Measurements from ENCODE around the gene SETX.

SETX gene

DNA sequence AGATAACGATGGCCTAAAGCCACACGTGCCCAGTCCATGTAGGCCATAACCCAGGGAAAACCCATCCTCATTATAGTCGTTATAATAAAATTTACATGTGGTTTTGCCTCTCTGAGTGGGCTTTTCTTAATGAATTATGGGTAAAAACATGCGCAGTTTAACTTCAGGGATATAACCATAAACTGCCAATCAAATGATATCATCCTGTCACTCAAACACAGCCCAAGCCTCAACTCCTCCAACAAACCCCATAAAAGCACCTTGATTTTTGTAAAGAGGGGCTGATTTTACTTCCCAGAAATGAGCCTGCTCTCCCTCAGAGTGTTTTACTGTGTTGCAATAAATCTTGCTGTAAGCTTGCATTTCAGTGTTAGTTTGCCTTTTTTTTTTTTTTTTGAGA is 15.8 kb upstream of the SETX start:
- no peak for TF ChIP-seq GATA3 (IDR thresholded peaks at IDR 0.05; ENCODE audit: low read depth, low read length)

DNA sequence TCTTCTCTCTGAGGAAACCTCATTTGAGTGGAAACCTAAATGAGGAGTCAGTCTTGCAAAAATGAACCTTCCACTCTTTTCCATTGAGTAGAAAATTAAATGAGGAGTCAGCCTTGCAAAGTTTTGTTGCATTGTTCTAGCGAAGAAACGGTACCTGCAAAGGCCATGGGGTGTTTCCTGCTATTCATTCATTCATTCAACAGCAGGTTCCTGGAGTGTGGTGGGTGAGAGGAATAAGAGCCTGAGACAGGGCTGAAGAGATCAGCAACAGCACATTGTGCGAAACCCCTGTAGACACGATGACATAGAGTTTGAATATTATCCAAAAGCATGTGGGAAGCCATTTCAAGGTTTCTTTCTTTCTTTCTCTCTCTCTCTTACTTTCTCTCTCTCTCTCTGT is 14.6 kb upstream of the SETX start:
- TF ChIP-seq GATA2 (IDR thresholded peaks at IDR 0.05; ENCODE audit: low read depth, low read length) = no peak
- no peak for TF ChIP-seq GATA3 (IDR thresholded peaks at IDR 0.05; ENCODE audit: low read depth, low read length)

DNA sequence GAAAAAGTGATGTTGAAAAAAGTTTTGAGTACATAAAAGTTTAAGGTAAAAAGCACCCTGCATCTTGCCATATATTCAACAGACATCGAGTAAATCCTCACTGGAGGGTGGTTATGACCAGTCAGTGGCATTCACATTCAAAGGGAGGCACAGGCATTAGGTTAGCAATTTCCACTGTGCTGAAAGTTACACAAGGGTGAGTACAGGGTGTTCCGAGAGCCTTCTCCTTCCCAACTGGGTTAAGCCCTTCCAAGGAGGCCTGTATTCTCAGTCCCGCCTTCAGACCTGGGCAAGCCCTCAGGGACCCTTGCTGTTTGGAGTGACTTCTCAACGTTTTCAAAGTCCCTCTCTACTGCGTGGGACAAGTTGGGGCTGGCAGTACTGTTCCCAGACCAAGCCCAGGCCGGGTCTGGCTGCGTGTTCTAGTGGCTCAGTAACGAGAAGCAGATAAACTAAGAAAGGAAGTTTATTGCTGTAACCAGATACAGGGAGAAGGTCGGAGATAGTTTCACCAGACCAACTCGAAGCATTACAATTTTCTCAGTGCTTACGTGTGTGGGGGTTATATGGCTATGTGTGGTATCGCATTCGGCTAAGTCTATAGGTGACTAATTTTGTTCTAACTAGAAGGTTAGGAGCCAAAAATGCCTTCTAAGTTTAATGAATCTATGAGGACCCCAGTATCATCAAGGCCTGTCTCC is 13.0 kb upstream of the SETX start:
- TF ChIP-seq GATA2 (IDR thresholded peaks at IDR 0.05; ENCODE audit: low read depth, low read length) = no peak
- TF ChIP-seq GATA3 (IDR thresholded peaks at IDR 0.05; ENCODE audit: low read depth, low read length) = no peak

DNA sequence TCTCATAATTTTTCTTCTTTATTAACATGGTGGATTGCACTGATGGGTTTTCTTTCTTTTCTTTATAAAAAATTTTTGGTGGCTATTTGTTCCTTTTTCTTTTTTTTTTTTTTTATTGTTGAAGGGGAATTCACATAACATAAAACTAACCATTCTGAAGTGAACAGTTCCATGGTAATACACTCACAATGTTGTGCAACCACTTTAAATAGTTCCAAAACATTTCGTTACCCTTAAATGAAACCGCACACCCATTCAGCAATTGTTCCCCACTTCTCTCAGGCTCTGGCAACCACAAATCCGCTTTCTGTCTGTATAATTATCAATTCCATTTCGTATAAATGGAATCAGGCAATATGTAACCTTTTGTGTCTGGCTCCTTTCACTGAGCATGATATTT is 11.7 kb upstream of the SETX start:
- TF ChIP-seq GATA2 (IDR thresholded peaks at IDR 0.05; ENCODE audit: low read depth, low read length) (no peak), GATA3 (IDR thresholded peaks at IDR 0.05; ENCODE audit: low read depth, low read length) (no peak)

DNA sequence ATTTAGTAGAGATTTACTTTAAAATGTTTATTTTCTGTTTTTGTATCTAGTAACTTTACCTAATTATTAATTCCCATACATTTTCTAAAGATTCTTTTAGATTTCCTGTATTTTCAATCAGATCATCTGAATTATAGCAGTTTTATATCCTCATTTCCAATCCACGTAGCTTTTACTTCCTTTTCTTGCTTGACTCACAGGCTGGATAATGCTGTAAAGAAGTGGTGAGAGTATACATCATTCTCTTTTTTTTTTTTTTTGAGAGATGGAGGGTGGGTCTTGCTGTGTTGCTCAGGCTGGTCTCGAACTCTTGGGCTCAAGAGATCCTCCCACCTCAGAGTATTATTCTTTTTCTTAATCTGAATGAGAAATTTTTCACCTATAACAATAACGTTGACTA is 11.2 kb upstream of the SETX start:
- TF ChIP-seq GATA2 (IDR thresholded peaks at IDR 0.05; ENCODE audit: low read depth, low read length) = no peak
- no peak for TF ChIP-seq GATA3 (IDR thresholded peaks at IDR 0.05; ENCODE audit: low read depth, low read length)

DNA sequence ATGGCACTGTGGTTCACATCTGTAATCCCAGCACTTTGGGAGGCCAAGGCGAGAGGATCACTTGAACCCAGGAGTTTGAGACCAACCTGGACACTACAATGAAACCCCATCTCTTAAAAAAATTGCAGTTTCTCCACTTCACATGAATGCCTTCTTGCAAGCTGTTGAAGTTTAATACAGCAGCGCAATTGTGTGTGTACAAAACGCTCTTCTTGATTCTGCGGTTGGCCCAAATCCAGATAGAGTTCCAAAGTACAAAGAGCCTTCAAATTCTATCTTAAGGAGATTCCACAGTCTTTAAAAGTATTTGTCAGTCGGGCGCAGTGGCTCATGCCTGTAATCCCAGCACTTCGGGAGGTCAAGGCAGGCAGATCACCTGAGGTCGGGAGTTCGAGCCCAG is 9.3 kb upstream of the SETX start:
- TF ChIP-seq GATA3 (IDR thresholded peaks at IDR 0.05; ENCODE audit: low read depth, low read length) = no peak
- TF ChIP-seq GATA2 (IDR thresholded peaks at IDR 0.05; ENCODE audit: low read depth, low read length) = no peak

DNA sequence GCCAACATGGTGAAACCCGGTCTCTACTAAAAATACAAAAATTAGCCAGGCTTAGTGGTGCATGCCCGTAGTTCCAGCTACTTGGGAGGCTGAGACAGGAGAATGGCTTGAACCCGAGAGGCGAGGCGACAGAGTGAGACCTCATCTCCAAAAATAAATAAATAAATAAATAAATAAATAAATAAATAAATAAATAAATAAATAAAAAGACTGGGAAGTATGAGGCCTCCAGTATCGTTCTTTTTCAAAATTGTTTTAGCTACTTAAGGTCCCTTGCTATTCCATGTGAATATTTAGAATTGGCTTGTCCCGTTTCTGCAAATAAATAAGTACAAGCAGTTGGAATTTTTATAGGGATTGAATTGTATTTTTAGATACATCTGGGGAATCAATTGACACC is 3.0 kb upstream of the SETX start:
- TF ChIP-seq GATA3 (IDR thresholded peaks at IDR 0.05; ENCODE audit: low read depth, low read length) (no peak), GATA2 (IDR thresholded peaks at IDR 0.05; ENCODE audit: low read depth, low read length) (no peak)

DNA sequence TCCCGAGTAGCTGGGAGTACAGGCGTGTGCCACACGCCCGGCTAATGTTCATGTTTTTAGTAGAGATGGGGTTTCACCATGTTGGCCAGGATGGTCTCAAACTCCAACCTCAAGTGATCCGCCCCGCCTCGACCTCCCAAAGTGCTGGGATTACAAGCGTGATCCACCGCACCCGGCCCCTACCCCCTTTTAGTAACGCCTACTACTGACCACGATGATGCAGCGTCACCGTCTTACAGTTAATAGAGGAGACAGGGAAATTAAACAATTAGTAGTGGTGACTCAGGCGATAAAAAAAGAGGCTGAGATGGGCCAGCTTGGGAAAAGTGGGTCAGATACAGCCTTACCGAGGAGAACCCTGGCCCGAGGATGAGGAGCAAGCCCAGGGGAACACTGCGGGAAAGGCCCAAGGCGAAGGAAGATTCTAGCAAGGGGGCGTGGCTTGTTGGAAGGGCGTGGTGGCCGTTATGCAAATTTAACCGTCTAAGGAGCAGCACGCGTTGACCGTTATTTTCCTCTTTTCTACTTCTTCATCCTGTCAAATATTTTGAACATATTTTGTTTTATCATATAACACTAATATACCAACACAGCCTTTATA is 1.6 kb upstream of the SETX start:
- TF ChIP-seq GATA3 (IDR thresholded peaks at IDR 0.05; ENCODE audit: low read depth, low read length) (no peak), GATA2 (IDR thresholded peaks at IDR 0.05; ENCODE audit: low read depth, low read length) (no peak)

DNA sequence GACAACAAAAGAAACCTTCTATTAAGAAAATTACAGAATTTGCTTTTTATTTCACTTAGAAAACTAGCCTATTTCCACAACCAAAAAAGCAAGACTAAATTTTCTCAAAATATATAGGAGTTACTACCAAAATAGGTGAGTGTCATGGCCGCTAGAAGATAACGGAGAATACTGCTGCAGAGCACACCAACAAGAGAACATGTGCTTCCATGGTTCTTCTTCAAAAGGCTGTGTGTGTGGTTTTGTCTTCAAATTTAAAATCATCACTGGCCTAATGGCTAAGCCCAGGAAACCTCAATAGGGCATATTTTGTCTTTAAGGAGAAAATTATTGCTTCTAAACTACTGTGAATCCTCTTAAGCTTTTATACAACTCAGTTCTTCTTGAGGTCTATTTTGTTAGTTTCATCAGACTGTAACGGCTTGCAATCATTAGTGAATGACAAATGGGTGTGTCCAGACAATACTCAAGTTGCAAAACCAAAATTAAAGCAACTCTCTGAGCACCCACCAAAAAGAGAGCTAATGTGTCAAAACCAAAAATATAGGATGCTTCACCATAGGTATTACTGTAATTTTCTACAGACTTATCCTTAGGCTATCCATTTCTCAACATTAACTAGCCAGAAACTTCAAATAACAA is 3.3 kb downstream of the SETX start:
- TF ChIP-seq GATA2 (IDR thresholded peaks at IDR 0.05; ENCODE audit: low read depth, low read length) (no peak), GATA3 (IDR thresholded peaks at IDR 0.05; ENCODE audit: low read depth, low read length) (no peak)

DNA sequence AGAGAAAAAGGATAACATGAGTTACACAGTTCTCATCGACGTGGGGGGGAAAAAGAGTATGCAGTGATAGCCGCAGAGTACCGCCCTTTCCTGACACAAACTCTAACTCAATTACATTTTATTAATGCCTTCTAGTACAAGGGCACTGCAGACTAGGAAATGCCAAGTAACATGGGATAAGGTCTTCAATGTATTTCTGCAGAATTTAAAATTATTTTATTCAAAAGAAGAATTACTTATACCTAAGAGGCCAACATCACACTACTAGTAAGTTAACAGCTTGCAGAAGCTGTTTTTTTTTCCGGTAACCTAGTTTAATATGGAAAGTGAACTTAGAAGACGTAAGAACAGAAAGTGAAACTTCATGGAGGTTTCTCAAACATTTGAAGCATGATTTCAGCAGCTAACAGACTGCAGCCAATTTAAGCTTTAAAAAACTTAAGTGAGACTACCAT is 3.9 kb downstream of the SETX start:
- TF ChIP-seq GATA2 (IDR thresholded peaks at IDR 0.05; ENCODE audit: low read depth, low read length) = no peak
- TF ChIP-seq GATA3 (IDR thresholded peaks at IDR 0.05; ENCODE audit: low read depth, low read length) = no peak

DNA sequence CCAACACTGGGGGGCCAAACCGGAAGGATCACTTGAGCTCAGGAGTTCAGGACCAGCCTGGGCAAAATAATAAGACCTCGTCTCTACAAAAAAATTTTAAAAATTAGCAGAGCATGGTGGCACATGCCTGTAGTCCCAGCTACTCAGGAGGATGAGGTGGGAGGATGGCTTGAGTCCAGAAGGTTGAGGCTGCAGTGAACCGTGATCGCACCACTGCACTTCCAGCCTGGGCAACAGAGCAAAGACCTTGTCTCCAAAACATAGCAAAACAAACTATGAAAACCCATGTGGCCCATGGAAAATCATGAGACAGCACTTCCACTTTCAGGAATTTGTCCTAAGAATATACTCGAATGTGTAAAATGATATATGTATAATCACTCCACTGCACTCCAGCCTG is 6.1 kb downstream of the SETX start:
- TF ChIP-seq GATA2 (IDR thresholded peaks at IDR 0.05; ENCODE audit: low read depth, low read length) = no peak
- TF ChIP-seq GATA3 (IDR thresholded peaks at IDR 0.05; ENCODE audit: low read depth, low read length) = no peak

DNA sequence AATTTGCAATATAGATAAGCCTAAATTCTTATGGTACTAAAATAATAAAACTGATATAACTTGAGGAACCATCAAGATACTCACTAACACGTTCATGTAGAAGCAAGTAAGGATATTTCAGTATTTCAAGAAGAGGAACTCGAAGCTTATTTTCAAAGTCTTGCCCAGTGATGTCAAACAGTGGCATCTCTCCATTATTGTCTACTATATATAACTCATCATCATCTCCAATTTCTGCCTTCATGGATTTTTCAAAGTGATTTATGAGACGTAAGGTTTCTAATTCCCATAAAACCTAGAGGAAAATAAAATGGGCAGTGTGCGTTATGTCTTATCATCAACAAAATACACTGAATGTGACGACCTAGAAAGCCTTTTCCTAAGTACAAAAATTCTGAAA is 8.6 kb downstream of the SETX start:
- TF ChIP-seq GATA3 (IDR thresholded peaks at IDR 0.05; ENCODE audit: low read depth, low read length) = no peak

DNA sequence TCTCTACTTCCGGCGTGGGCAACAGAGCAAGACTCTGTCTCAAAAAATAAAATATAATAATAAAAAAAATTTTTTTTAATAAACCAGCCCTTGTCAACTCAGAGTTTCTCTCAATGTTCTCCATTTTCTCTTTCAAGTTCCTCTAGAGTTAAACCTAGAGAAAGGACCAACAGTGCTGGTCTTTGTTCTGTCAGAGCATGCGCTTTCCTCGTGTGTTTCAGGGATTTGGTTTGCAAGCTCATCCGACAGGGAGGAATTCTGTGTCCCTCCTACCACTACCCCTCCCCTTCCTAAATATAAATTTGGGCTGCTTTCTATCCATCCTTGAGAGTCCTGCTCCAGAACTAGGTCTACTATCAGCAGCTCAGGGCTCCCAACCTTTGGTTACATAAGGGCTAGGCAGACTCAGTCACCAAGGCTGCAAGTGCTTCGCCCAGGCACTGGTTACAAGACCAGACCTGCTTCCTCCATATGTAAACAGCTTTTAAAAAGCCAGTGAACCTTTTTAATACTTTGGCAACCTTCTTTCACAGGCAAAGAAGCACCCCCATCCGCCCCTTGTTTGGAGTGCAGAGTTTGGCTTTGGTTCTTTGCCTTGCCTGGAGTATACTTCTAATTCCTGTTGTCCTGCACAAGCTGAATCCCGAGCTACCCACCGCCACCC is 13.5 kb downstream of the SETX start:
- no peak for TF ChIP-seq GATA3 (IDR thresholded peaks at IDR 0.05; ENCODE audit: low read depth, low read length)
- no peak for TF ChIP-seq GATA2 (IDR thresholded peaks at IDR 0.05; ENCODE audit: low read depth, low read length)

DNA sequence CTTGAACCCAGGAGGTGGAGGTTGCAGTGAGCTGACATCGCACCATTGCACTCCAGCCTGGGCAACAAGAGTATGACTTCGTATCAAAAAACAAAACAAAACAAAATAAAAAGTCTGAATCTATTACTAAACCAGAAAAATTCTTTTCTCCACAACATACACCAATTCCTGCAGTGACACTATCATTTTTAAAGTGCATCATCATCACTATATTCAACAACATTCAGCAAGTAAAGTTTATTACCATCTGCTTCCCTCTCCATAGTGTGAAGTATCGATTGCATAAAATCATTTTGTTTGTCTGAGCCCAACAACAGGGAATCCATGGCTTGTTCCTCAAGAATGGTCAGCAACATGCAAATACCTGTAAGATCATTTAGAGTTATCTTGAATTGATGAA is 20.4 kb downstream of the SETX start:
- TF ChIP-seq GATA3 (IDR thresholded peaks at IDR 0.05; ENCODE audit: low read depth, low read length) (no peak), GATA2 (IDR thresholded peaks at IDR 0.05; ENCODE audit: low read depth, low read length) (no peak)

DNA sequence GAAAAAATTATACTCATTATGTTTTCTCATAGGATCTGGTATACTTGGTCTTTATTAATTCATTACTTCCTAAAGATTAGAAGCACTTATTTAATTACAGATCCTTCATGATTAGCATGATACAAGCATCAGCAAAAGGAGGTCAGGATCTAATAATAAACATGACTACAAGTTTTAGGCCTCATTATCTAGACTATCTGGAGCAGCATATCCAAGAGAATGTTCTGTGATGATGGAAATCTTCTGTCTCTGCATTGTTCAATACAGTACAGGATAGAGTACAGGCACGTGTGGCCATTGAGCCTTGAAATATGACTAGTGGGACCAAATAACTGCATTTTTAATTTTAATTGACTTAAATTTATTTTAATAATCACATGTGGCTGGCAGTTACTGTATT is 21.2 kb downstream of the SETX start:
- TF ChIP-seq GATA3 (IDR thresholded peaks at IDR 0.05; ENCODE audit: low read depth, low read length) (no peak), GATA2 (IDR thresholded peaks at IDR 0.05; ENCODE audit: low read depth, low read length) (no peak)
